NCI-H82 (cell line): ENCODE data around the gene GTF2IRD1.
"Not testable (repeated sequence)": the region's sequence is repeated elsewhere in the genome, so short reads cannot be mapped to it uniquely, and the experiment has no call there.

Experiments used
- DNase-seq: peaks from one replicate; lab custom pipeline; 2025; lab: John Stamatoyannopoulos, UW

The GTF2IRD1 gene

DNA sequence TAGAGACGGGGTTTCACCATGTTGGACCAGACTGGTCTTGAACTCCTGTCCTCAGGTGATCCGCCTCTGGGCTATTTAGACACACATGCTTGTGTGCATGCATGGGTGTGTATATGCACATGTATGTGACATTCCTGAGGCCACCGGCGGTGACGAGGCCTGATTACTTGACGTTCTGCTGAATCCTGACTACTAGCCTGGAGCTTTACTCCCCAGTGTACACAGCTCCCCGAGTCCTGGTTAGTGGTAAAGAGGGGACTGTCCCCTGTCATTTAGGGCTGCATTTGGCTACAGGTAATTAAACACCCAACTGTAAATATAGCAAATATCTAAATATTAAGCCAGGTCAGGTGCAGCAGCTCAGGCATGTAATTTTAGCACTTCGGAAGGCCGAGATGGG is 14.2 kb downstream of the GTF2IRD1 start:
- DNase-seq = no peak

DNA sequence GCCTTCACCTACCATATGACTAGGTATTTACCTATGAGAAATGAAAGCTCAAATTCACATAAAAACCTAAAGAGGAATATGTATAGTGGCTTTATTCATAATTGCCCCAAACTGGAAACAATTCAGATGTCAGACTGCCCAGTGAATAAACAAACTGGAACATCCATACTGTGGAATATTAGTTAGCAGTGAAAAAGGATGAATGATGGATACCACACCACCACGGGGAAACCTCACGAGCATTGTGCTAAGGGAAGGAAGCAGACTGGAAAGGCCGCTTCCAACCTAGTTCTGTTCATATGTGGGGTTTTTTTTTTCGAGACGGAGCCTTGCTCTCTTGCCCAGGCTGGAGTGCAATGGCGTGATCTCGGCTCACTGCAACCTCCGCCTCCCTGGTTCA is 16.8 kb downstream of the GTF2IRD1 start:
- DNase-seq = no peak

DNA sequence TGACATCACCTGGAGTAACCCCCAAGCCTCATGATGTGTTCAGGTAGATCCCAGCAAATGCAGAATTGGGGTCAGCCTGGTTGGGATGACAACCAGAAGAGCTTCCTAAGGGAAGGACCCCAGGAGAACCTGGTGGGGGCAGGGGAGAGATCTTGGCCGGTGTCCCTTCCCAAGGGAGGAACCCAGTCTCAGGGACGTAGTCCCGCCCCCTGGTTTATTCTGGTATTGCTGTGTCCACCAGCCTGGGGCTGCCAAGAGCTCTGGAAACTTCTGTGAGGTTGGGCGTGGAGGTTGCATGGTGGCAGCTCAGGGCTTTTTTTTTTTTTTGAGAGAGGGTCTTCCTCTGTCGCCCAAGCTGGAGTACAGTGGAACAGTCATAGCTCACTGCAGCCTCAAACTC is 19.4 kb downstream of the GTF2IRD1 start:
- DNase-seq = no peak

DNA sequence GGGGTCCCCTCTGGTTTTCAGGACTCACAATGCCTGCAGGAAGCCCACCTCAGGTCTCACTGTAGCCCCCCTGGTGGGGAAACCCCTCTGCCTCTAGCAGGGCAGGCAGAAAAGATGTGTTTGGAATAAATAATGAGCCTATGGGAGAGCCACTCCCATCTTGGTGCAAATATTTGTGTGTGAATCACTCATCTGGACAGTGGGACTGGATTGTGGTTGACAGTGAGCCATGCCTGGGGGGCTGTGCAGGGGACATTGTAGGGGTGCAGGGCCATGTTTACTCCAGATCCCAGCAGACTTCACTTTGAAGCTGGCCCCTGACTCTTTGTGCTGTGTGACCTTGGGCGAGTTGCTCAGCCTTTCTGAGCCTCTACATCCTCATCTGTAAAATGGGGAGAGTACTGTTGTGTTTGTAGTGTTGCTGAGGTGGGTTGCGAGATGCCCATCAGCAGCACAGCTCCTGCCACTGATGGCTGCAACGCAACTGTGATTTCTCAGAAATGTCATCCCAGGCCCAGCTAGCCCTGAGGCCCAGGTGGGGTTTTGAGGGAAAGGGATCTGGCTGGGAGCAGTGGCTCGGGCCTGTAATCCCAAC is 20.7 kb downstream of the GTF2IRD1 start:
- no peak for DNase-seq

DNA sequence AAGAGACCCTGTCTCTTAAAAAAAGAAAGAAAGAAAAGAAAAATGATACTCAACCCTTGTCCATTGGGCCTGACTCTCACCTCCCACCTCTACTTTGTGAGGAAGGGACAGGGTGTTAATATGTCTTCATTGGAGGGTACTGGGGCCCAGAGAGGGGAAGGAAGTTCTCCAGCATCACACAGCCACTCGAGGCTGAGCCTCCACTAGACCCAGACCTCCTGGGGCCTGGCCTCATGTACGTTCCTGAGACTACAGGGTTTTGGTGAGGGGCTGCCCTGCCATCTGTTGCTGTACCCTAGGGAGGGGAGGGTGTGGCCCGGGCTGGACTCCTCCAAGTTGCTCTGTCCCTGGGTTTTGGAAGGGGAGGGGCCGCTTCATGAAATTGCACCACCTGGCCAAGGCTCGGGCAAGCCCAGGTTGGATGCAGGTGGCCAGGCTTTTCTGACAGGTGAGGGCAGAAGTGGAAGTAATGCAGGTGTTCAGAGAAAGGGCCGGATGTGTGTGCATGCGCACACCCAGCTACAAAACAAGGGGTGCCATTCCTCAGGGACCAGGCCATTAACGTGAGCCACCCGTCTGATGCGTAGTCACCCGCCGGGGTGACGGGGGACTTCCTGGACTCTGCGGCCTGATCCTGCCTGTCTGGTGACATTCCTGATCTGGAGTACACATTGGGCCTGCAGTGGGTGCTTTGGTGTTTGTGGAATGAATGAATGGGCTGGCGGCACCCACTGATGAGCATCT is 21.7 kb downstream of the GTF2IRD1 start:
- no peak for DNase-seq

DNA sequence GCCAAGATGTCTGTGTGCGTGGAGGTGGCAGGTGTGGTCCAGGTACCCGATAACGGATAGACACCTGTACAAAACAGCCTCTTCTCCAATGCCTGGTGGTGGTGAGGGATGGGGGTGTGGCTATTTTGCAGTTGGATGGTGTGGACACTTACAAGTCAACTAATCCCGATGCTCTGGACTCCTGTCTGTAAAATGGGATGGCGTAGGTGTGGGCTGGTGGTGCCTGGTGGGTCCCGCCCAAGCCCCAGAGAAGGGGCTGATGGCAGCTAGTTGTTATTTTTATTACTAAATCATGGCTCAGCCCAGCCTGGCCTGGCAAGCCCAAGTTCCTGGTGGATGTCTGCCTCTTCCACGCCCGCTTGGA is 22.3 kb downstream of the GTF2IRD1 start:
- DNase-seq = no peak

DNA sequence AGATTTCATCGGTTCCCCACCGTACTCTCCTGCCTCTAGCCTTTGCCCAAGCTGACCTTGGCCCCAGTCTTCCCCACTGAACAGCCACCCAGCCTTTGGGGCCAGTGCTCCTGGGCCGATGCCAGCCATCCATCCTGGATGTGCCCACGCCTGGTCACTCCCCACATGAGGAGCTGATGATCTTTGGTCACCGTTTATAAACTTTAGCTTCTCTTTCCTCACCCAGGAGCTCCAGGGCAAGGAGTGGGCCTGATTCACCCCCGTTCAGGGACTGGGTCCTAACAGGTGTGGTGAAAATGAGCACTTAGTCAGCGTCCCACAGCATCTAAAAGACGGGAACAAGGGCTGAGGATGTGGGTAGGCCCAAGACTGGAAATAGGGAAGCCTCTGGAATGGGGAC is 22.9 kb downstream of the GTF2IRD1 start:
- no peak for DNase-seq

DNA sequence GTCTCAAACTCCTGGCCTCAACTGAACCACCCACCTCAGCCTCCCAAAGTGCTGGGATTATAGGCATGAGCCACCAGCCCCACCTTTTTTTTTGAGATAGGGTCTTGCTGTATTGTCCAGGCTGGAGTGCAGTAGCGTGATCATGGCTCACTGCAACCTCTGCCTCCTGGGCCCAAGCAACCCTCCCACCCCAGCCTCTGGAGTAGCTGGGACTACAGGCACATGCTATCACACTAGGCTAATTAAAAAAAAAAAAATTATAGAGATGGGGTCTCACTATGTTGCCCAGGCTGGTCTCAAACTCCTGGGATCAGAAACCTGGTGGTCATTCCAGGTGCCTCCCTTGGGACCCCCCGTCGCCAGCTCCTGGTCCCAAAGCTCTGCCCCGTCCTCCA is 25.0 kb downstream of the GTF2IRD1 start:
- DNase-seq = no peak

DNA sequence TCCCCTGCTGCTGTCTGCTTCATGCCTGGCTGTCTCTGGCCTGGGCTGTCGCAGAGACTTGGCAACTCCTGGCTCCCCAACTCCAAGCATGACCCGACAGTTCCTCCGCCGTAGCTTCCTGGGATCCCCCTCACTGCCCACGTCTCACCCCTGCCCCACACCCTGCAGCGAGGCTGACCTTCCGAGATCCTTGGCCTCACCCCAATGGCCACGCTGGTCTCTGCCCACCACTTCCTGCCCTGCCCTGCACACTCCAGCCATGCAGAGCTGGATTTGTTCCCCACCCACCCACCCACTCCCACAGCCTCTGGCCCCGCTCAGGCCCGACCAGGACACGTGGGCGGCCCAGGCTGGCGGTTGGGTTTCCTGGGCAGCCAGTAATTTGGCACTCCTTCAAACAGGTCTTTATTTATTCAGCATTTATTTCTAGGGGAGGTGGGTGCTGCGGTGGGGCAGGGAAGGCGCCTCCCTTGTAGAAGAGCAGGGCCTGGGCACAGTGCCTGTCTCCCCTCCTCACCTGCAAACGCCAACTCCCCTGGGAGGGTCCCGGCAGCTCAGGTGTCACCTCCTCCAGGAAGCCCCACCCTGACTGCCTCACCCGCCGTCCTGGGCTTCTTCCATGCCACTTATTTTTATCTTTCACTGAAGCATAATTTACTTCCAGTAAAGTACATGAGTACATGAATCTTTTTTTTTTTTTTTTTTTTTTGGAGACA is 25.5 kb downstream of the GTF2IRD1 start:
- DNase-seq = no peak

DNA sequence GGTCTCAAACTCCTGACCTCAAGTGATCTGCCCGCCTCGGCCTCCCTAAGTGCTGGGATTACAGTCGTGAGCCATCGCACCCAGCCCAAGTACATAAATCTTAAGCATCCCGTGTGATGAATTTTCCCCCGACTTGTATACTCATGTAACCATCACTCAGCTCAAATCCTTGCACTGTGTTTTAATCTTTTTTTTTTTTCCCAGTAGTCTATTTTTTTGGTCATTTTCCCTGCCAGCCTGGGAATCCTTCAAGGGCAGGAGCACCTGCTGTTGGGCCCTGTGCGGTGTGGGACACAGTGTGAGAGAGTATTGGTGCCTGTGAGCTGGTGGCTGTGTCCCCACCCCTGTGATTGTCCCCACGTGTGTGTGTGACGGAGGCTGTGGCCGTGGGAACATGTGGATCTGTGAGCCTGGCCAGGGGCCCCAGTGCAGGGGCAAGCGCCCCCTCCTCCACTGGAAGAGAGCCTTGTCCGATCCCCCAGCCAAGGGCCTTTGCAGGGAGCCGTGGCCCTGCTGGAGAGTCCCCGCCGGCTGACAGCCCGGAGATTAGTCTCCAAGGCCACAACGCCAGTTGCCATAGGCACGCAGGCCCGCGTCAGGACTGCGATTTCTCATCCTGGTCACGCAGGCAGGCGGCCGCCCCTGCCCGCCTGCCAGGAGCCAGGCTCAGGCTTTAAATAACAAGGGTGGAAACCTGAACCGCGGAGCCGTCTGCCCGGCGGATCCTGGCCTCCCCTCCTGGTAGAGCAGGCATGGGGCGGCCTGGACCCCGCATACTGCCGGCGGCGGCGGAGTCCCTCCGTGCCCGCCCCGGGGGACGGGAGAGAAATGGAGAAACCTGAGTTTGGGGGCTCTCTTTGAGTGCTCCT is 26.5 kb downstream of the GTF2IRD1 start:
- peak; percentile 87 for DNase-seq

DNA sequence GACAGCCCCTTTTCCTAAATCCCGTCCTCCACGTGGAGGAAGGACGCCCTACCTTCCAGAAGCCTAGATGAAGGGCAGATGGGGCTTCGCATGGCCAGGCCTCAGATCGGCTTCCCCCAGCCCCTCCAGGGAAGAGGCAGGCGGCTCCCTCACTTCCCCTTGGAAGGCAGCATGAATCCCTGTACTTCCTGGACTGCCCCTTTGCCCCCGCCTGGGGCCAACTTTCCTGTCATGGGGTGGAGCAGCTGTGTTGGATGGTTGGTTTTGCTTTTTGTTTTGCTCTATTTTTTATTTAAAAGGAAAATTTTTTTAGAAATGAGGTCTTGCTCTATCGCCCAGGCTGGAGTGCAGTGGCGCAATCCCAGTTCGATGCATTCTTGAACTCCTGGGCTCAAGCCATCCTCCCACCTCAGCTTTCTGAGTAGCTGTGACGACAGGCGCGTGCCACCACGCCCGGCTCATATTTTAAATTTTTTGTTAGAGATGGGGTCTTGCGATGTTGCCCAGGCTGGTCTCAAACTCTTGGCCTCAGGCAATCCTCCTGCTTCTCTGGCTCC is 27.2 kb downstream of the GTF2IRD1 start:
- peak; percentile 53 for DNase-seq

DNA sequence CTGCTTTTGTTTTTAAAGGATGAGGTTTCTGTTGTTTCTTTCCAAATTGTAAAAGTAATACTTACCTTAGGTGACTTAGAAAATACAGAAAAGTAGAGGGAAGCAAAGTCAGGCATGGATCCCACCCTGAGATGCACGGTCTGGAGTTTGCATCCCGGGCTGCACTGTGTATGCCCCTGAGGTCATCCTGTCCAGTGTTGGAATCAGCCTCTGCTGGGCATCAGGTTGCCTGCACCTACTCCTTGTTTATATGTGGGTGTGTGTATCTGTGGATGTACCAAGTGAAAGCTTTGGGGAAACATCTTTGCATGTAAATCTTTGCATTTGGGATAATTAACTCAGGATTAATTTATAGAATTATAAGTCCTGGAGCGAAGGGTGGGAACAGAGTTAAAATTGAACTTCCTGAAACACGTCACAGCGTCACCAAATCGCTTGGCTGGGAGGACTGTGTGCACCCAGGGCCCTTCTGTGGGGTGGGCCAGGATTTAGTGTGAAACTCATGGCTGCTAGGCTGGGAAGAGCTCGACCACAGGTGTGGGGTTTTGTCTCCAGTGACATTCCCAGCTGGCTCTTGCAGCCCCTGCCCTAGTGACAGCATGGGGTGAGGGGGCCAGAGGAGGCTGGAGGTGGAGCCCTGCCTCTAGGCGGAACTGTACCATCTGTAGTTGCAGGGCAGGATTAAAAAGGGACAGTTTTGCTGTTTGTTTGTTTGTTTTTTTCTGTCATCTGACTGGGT is 27.9 kb downstream of the GTF2IRD1 start:
- peak; percentile 48 for DNase-seq

DNA sequence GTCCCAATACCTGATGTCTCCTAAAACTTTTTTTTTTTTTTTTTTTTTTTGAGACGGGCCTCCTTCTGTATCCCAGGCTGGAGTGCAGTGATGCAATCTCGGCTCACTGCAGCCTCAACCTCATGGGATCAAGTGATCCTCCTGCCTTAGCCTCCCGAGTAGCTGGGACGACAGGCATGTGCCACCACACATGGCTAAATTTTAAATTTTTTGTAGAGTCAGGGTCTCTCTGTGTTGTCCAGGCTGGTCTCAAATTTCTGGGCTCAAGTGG is 28.4 kb downstream of the GTF2IRD1 start:
- no peak for DNase-seq

DNA sequence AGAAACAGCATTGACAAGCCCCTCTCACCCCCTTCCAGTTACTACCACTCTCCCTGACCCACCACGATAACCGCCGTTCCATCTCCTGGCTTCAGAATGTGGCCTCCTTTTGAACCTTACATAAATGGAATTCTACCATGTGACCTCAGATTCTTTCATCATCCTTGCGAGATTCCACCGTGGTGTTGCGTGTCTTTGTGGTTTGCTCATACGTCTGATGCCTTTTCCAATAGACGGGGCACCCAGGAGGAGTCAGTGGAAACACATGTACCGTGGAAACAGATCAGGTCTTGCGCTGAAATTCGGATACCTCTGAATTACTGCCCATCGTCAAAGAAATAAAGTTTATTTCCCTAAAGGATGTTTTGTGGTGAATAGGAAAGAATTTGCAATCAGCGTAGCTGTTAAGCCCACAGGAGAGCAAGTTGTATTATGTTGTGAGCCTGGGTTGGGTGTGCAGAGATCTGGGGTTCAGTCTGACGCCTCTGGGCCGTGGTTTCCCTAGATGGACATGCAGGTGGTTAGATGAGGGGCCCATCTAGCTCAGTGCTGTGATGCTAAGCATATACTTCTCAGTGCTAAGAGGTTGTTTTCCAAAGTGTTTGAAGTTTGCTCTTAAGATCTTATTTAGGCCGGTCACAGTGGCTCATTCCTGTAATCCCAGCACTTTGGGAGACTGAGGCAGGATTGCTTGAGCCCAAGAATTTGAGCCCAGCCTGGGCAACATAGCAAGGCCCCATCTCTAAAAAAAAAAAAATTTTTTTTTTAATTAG is 29.1 kb downstream of the GTF2IRD1 start:
- no peak for DNase-seq

DNA sequence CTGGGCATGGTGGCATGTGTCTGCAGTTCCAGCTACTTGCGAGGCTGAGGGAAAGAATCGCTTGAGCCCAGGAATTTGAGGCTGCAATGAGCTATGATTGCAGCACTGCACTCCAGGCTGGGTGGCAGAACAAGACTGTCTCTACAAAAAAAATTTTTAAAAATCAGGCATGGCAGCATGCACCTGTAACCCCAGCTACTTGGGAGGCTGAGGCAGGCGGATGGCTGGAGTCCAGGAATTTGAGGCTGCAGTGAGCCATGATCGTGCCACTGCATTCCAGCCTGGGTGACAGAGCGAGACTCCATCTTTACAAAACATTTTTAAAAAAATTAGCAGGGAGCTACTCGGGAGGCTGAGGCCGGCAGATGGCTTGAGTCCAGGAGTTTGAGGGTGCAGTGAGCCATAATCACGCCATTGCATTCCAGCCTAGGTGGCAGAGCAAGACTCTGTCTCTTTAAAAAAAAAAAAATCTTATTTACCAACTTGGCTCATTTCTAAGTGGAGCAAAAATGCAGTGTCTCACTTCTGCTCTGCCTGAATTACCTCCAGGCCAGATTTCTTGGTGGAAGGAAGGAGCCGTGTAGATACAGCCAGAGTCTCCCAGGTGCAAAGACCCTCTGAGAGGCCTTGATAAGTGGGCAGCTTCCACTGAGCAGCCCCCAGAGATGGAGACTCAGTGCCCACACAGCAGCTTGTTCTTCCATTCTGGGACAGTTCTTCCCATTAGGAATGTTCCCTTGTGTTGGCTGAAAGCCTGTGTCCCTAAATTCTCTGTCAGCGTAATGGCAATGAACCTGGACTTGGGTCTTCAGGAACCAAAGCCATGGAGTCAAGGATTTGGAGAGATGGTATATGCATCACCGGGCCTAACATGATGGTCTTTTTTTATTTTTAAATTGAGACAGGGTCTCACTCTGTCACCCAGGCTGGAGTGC is 30.0 kb downstream of the GTF2IRD1 start:
- DNase-seq = no peak

DNA sequence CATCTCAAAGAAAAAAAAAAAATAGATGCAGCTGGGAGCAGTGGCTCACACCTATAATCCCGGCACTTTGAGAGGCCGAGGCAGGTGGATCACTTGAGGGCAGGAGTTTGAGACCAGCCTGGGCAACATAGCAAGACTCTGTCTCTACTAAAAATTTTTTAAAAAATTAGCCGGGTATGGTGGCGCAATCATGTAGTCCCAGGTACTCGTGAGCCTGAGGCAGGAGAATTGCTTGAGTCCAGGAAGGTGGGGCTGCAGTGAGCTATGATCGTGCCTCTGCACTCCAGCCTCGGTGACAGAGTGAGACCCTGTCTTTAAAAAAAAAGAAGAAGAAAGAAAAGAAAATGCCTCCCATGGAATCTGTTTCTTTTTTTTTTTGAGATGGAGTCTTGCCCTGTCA is 31.9 kb downstream of the GTF2IRD1 start:
- no peak for DNase-seq

DNA sequence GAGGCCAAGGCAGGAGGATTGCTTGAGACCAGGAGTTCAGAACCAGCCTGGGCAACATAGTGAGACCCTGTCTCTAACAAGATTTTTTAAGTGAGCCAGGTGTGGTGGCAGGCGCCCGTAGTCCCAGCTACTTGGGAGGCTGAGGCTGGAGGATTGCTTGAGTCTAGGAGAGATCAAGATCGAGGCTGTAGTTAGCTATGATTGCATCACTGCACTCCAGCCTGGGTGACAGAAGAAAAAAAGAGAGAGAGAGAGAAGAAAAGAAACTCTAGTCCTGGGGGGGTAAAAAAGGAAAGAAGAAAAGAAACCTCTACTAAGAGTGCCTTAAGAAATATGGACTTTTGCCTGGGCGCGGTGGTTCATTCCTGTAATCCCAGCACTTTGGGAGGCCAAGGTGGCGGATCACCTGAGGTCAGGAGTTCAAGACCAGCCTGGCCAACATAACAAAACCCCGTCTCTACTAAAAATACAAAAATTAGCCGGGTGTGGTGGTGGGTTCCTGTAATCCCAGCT is 34.9 kb downstream of the GTF2IRD1 start:
- DNase-seq = not testable (repeated sequence)

DNA sequence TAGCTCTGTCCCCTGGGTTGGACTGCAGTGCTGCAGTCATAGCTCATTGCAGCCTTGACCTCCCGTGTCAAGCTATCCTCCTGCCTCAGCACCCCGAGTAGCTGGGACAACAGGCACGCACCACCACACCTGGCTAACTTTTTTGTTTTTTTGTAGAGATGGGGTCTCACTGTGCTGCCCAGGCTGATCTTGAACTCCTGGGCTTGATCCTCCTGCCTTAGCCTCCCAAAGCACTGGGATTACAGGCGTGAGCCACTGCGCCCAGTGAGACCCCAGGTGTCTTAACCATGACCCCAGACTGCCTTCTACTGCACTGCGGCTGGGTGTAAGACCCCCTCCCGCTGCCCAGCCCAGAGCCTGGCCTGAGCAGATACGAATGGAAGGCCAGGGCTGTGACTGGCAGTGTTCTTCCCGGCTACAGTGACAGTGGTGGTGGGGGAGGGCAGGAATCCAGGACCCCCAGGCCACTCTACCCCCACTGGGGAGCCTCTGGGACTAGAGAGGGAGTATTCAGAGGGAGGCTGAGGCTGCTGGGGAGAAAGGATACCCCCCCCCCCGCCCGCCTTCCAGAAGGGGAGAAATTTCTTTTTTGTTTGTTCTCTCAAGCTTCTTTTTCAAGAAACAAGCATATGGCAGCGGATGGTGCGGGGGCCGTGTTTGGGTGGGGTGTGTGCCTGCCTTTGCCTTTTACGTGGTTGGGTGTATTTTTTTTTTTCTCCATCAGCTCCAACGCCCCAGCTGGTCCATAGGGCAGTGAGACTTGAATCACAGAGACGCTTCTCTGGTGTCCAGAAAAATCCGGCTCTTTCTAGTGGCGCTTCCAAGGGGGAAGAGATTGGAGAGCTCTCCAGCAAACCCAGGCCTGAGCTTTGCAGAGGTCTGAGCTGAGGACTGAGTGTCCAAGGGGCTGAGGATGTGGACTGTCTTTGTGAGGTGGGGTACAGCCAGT is 36.6 kb downstream of the GTF2IRD1 start:
- DNase-seq = no peak
